Transverse colon (tissue), 3 donors: ENCODE results near the gene NCBP2.

Experiments used
- POLR2A ChIP-seq: fragments of 450-650 bp; IDR thresholded peaks from one replicate; pipeline ENCODE4 v1.6.1; 2016; ENCODE audit warnings: antibody characterized with exemption, mild to moderate bottlenecking, moderate library complexity
- TF ChIP-seq, protein P1 (sequence below), 5 experiments: fragments of 200-600 bp in 3 of 5; fragments of 450-650 bp in 2 of 5; sonication (generic) in 3 of 5; IDR thresholded peaks; 1 replicate in 2 of 5; 2 replicates in 3 of 5; pipeline ENCODE4 v1.5.1; 2016 to 2017; ENCODE audit warnings: antibody characterized with exemption in 5 of 5, inconsistent platforms in 3 of 5, mild to moderate bottlenecking in 2 of 5, moderate library complexity in 1 of 5

DNA sequence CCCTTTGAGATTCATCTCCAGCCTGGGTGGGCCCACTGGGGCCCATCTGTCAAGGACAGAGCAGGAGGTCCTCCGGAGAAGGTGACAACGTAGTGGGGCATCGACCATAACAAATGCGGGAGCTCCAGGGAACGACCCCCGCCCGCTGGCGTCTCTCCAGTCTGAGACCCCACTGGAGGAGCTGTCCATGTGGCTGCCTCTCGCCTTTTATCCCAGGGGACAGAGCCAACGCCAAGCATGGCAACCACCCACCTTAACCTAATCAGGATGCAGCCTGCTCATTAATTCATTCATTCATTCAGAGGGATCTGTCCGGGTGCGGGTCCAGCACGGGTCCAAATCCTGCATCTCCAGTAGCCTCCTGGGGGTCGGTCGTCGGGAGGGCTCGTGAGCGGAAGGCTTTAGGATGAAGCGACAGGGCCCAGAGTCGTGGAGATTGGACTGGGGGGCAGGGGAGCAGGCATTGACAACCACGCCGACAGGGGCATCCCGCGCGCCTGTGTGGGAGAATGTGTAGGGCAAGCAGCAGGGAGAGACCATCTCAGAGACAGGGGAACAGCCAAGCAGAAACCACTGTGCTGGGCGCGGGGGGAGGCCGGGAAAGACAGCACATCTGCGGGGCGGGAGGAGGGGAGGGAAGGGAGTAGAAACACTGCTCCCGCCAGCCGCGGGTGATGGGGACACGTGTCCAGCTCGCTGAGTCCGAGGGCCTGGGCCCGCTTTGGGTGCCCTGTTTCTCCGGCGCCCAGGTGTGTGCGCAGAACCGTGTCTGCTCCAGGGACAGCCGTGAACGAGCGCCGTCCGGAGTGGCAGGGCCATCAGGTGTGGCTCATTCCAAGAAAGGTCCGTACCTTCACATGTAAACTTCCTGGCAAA lies 24.4 kb upstream of the NCBP2 start:
- TF ChIP-seq, protein P1, sequence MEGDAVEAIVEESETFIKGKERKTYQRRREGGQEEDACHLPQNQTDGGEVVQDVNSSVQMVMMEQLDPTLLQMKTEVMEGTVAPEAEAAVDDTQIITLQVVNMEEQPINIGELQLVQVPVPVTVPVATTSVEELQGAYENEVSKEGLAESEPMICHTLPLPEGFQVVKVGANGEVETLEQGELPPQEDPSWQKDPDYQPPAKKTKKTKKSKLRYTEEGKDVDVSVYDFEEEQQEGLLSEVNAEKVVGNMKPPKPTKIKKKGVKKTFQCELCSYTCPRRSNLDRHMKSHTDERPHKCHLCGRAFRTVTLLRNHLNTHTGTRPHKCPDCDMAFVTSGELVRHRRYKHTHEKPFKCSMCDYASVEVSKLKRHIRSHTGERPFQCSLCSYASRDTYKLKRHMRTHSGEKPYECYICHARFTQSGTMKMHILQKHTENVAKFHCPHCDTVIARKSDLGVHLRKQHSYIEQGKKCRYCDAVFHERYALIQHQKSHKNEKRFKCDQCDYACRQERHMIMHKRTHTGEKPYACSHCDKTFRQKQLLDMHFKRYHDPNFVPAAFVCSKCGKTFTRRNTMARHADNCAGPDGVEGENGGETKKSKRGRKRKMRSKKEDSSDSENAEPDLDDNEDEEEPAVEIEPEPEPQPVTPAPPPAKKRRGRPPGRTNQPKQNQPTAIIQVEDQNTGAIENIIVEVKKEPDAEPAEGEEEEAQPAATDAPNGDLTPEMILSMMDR (IDR thresholded peaks at IDR 0.05): no peak
- TF ChIP-seq POLR2A: no peak
